Endothelial cell of umbilical vein (primary cell): ENCODE measurements around the gene BDKRB2. TPM values are rescaled to one million over a fixed set of nuclear protein-coding genes. Genes with fewer than 3 reads are reported as not detected.

Experiments used
- BruUV-seq: library from RNA; stranded (reverse); fragments of 400-500 nt; replicated peaks from 2 replicates; lab custom pipeline; 2021; lab: Mats Ljungman, UMichigan
- CTCF ChIA-PET: fragments of 300-600, 350-600 bp; sonication (Branson Sonifier 250); formaldehyde crosslinking; loops from one replicate; lab custom pipeline; 2021; ENCODE audit warnings: antibody characterized with exemption, inconsistent platforms; lab: Charles Lee
- POLR2A ChIA-PET: fragments of 300-600, 350-600 bp; sonication (Branson Sonifier 250); formaldehyde crosslinking; loops from one replicate; lab custom pipeline; 2021; ENCODE audit warnings: antibody characterized with exemption, inconsistent platforms; lab: Charles Lee
- DNase-seq: peaks from one replicate; pipeline ENCODE4 v3.0.0-alpha.2; 2011; ENCODE audit warnings: low read depth, low spot score
- FAIRE-seq: peaks from 2 replicates; lab custom pipeline; 2011; peaks lifted over from hg19 to GRCh38; lab: Jason Lieb, UNC
- H2AFZ ChIP-seq: 2 replicates; pipeline ENCODE4 v1.6.0; 2012; ENCODE audit warnings: low read depth, low read length, control low read depth, inconsistent platforms
- H3K27ac ChIP-seq: 2 replicates; pipeline ENCODE4 v1.5.1; 2011; ENCODE audit warnings: low read depth, mild to moderate bottlenecking, control low read depth, low read length, moderate library complexity; ENCODE audit not compliant: insufficient read depth
- H3K27me3 ChIP-seq, 2 experiments: 2 replicates each; pipeline versions ENCODE4 v1.6.0 to v1.6.1; 2011; ENCODE audit warnings: low read length in 2 of 2, mixed read lengths in 1 of 2; ENCODE audit not compliant: control insufficient read depth in 2 of 2, insufficient read depth in 2 of 2
- H3K36me3 ChIP-seq, 2 experiments: 2 replicates in 1 of 2; 3 replicates in 1 of 2; pipeline ENCODE4 v1.5.1; 2011; ENCODE audit warnings: low read length in 2 of 2, mild to moderate bottlenecking in 1 of 2, moderate library complexity in 1 of 2; ENCODE audit not compliant: control insufficient read depth in 2 of 2, insufficient read depth in 2 of 2; ENCODE audit errors: extremely low read depth in 1 of 2
- H3K4me1 ChIP-seq: 3 replicates; pipeline ENCODE4 v1.5.1; 2011; ENCODE audit warnings: mild to moderate bottlenecking, low read length; ENCODE audit not compliant: control insufficient read depth, insufficient read depth; ENCODE audit errors: extremely low read depth
- H3K4me2 ChIP-seq: 2 replicates; pipeline ENCODE4 v1.6.1; 2011; ENCODE audit warnings: low read length, control low read depth, mixed read lengths; ENCODE audit not compliant: insufficient read depth
- H3K4me3 ChIP-seq, 3 experiments: fragments of 200-600 bp in 1 of 3; sonication (generic), shearing (Covaris generic) in 1 of 3; replicated peaks in 1 of 3; 2 replicates each; pipeline ENCODE4 v1.5.1; 2011 to 2016; ENCODE audit warnings: control low read depth in 3 of 3, low read length in 3 of 3, mild to moderate bottlenecking in 2 of 3, inconsistent platforms in 1 of 3, low read depth in 1 of 3, moderate library complexity in 1 of 3; ENCODE audit not compliant: insufficient read depth in 1 of 3
- H3K79me2 ChIP-seq: 2 replicates; pipeline ENCODE4 v1.6.0; 2012; ENCODE audit warnings: low read length, inconsistent platforms; ENCODE audit not compliant: control insufficient read depth, insufficient read depth
- H3K9ac ChIP-seq: replicated peaks from 2 replicates; pipeline ENCODE3; 2011; ENCODE audit warnings: low read length, control low read depth; ENCODE audit not compliant: insufficient read depth; ENCODE audit errors: extremely low read depth
- H3K9me1 ChIP-seq: replicated peaks from 3 replicates; pipeline ENCODE4 v1.6.0; 2011; ENCODE audit warnings: mild to moderate bottlenecking, low read length; ENCODE audit not compliant: control insufficient read depth, insufficient read depth; ENCODE audit errors: extremely low read depth
- H3K9me3 ChIP-seq: replicated peaks from 2 replicates; pipeline ENCODE4 v1.5.1; 2012; ENCODE audit warnings: low read length, inconsistent platforms; ENCODE audit not compliant: control insufficient read depth, insufficient read depth
- H4K20me1 ChIP-seq: replicated peaks from 2 replicates; pipeline ENCODE3; 2011; ENCODE audit warnings: mild to moderate bottlenecking, low read length; ENCODE audit not compliant: control insufficient read depth, insufficient read depth; ENCODE audit errors: extremely low read depth
- EZH2 ChIP-seq: IDR thresholded peaks from 2 replicates; pipeline ENCODE4 v1.6.1; 2012; ENCODE audit warnings: borderline replicate concordance, low read depth, mild to moderate bottlenecking, moderate library complexity, low read length, inconsistent platforms; ENCODE audit not compliant: severe bottlenecking
- FOS ChIP-seq: IDR thresholded peaks from 2 replicates; pipeline ENCODE4 v1.6.1; 2011; ENCODE audit warnings: mild to moderate bottlenecking, low read length, moderate library complexity, borderline replicate concordance; ENCODE audit not compliant: insufficient read depth
- GATA2 ChIP-seq: IDR thresholded peaks from 2 replicates; pipeline ENCODE4 v1.7.0; 2011; ENCODE audit warnings: low read depth, mild to moderate bottlenecking, moderate library complexity, mixed read lengths, low read length; ENCODE audit not compliant: insufficient read length, insufficient read depth
- JUN ChIP-seq: IDR thresholded peaks from 2 replicates; pipeline ENCODE4 v1.6.1; 2011; ENCODE audit warnings: borderline replicate concordance, low read depth; ENCODE audit not compliant: insufficient read length, insufficient read depth
- MAX ChIP-seq: IDR thresholded peaks from 2 replicates; pipeline ENCODE4 v1.6.1; 2011; ENCODE audit not compliant: insufficient read depth, insufficient read length
- MYC ChIP-seq: IDR thresholded peaks from one replicate; pipeline ENCODE4 v1.6.1; 2011; ENCODE audit warnings: mild to moderate bottlenecking, low read depth, low read length
- POLR2A ChIP-seq: IDR thresholded peaks from 2 replicates; pipeline ENCODE4 v1.6.1; 2012; ENCODE audit warnings: low read depth, mild to moderate bottlenecking, control low read depth, low read length
- POLR2AphosphoS5 ChIP-seq: IDR thresholded peaks from 2 replicates; pipeline ENCODE4 v1.6.1; 2012; ENCODE audit warnings: low read depth, mild to moderate bottlenecking, control low read depth, low read length, moderate library complexity; ENCODE audit not compliant: insufficient read depth
- dilution Hi-C: fragments of 300-500 bp; cut with MboI; formaldehyde crosslinking; loops from one replicate; pipeline ENCODE4 v1.15.0; 2019; ENCODE audit warnings: low sequenced_read_pairs; ENCODE audit not compliant: extremely low pct_ligation_motif_present
- intact Hi-C: fragments of 100-400 bp; cut with micrococcal nuclease; formaldehyde crosslinking; loops from one replicate; pipeline ENCODE4 v1.10.0; 2022
- polyA plus RNA-seq, 4 experiments: library from polyadenylated mRNA; depleted of rRNA in 3 of 4; stranded (reverse) in 3 of 4; unstranded in 1 of 4; fragments of >200 nt; gene quantifications; 2 replicates each; pipeline versions ENCODE4 v1.2.1 to v1.2.3, GENCODE V29; 2011 to 2012; ENCODE audit warnings: missing spikeins in 1 of 4
- total RNA-seq: library from RNA; stranded (reverse); gene quantifications from 2 replicates; pipeline ENCODE4 v1.2.3, GENCODE V29; 2021
- TF ChIP-seq, protein P1 (sequence below), 2 donors: IDR thresholded peaks; 1 replicate in 1 of 2; 2 replicates in 1 of 2; pipeline ENCODE4 v1.5.1; 2011; ENCODE audit warnings: low read length in 2 of 2, mild to moderate bottlenecking in 2 of 2, moderate library complexity in 2 of 2, control low read depth in 1 of 2, inconsistent platforms in 1 of 2, low read depth in 1 of 2; ENCODE audit not compliant: insufficient read depth in 1 of 2; ENCODE audit errors: extremely low read depth in 1 of 2

BDKRB2 gene
- total and polyA plus RNA-seq, 2 donors (not counting 3 experiments of a cell fraction or from before 2014, with no cell fraction given), result 0.22 to 0.77 TPM

- DNase-seq (no peak), FAIRE-seq (no peak)
- no peak for TF ChIP-seq GATA2
- H3K9ac ChIP-seq, result no peak overlapping the region
- ChIA-PET CTCF (no interaction called here), POLR2A (no interaction called here)
- peaks cover 4% of the 10 kb centered on the region for H3K4me1 ChIP-seq
- no peaks in the 10 kb centered on the region for H3K9me3 ChIP-seq
- no peaks in the 10 kb centered on the region for H4K20me1 ChIP-seq
- BruUV-seq, result no TSS peak
- no peaks in the 10 kb centered on the region for H3K9me1 ChIP-seq
- H3K27me3 ChIP-seq, result no peaks in the 10 kb centered on the region
- dilution Hi-C loops, result no loop called here
- intact Hi-C loops, result no loop called here
- no peak overlapping the region for H3K4me3 ChIP-seq
- H3K4me2 ChIP-seq, result no peak overlapping the region
- no peaks in the 10 kb centered on the region for H3K79me2 ChIP-seq
- no peaks in the 10 kb centered on the region for H3K36me3 ChIP-seq
- no peak overlapping the region for H3K27ac ChIP-seq
- no peak overlapping the region for H2AFZ ChIP-seq
Observed at GRCh38 chr14:96178461-96179321, 25.9 kb upstream of the BDKRB2 start.

- Histone ChIP-seq H3K4me3 (no peak overlapping the region), H3K9ac (no peak overlapping the region), H3K79me2 (no peaks in the 10 kb centered on the region), H3K9me3 (no peaks in the 10 kb centered on the region), H3K9me1 (no peaks in the 10 kb centered on the region), H3K4me2 (no peak overlapping the region), H3K36me3 (no peaks in the 10 kb centered on the region), H3K27me3 (no peaks in the 10 kb centered on the region), H3K4me1 (peaks cover 4% of the 10 kb centered on the region), H4K20me1 (no peaks in the 10 kb centered on the region), H2AFZ (no peak overlapping the region), H3K27ac (no peak overlapping the region)
- DNase-seq (no peak), FAIRE-seq (no peak)
- intact Hi-C loops, result no loop called here
- TF ChIP-seq, protein P1, sequence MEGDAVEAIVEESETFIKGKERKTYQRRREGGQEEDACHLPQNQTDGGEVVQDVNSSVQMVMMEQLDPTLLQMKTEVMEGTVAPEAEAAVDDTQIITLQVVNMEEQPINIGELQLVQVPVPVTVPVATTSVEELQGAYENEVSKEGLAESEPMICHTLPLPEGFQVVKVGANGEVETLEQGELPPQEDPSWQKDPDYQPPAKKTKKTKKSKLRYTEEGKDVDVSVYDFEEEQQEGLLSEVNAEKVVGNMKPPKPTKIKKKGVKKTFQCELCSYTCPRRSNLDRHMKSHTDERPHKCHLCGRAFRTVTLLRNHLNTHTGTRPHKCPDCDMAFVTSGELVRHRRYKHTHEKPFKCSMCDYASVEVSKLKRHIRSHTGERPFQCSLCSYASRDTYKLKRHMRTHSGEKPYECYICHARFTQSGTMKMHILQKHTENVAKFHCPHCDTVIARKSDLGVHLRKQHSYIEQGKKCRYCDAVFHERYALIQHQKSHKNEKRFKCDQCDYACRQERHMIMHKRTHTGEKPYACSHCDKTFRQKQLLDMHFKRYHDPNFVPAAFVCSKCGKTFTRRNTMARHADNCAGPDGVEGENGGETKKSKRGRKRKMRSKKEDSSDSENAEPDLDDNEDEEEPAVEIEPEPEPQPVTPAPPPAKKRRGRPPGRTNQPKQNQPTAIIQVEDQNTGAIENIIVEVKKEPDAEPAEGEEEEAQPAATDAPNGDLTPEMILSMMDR (IDR thresholded peaks at IDR 0.05; ENCODE audit: extremely low read depth in 1 of 2, insufficient read depth in 1 of 2, low read depth in 1 of 2, low read length in 2 of 2), result no peak
- TF ChIP-seq MAX, result no peak
- no peak for TF ChIP-seq POLR2A
- TF ChIP-seq GATA2, result no peak
- TF ChIP-seq JUN, result no peak
- no peak for TF ChIP-seq EZH2
- no peak for TF ChIP-seq MYC
- TF ChIP-seq FOS, result no peak
- TF ChIP-seq POLR2AphosphoS5, result no peak
- BruUV-seq, result no TSS peak
- dilution Hi-C loops, result no loop called here
- ChIA-PET POLR2A (no interaction called here), CTCF (no interaction called here)
Observed at GRCh38 chr14:96180043-96180874, 24.4 kb upstream of the BDKRB2 start.
